Natural killer cell (primary cell): ENCODE data around the gene CPLX1. TPM values are rescaled to one million over a fixed set of nuclear protein-coding genes. Genes with fewer than 3 reads are reported as not detected.
"Not testable (repeated sequence)": the region's sequence is repeated elsewhere in the genome, so short reads cannot be mapped to it uniquely, and the experiment has no call there.

Experiments used
- ATAC-seq, 3 donors: fragments of 150-1000 bp in 2 of 3; fragments of 200-7000 bp in 1 of 3; cut with Tn5 transposase; 1 replicate in 1 of 3; 2 replicates in 2 of 3; pipeline ENCODE4 v1.10.0; 2021; ENCODE audit warnings: mild to moderate bottlenecking in 2 of 3, moderate library complexity in 2 of 3
- DNase-seq, 2 donors: peaks; one replicate each; pipeline versions ENCODE4 v3.0.0 to v3.0.0-alpha.2; 2013 to 2021; ENCODE audit warnings: mixed read lengths in 1 of 2
- H3K27ac ChIP-seq: one replicate; pipeline ENCODE4 v1.5.1; 2013; ENCODE audit warnings: mild to moderate bottlenecking, low read length
- H3K27me3 ChIP-seq: one replicate; pipeline ENCODE4 v1.6.1; 2013; ENCODE audit warnings: low read length; ENCODE audit not compliant: control insufficient read depth, insufficient read depth
- H3K36me3 ChIP-seq: one replicate; pipeline ENCODE4 v1.6.1; 2013; ENCODE audit warnings: low read length; ENCODE audit not compliant: control insufficient read depth, insufficient read depth
- H3K4me1 ChIP-seq: one replicate; pipeline ENCODE4 v1.6.1; 2013; ENCODE audit warnings: low read length; ENCODE audit not compliant: control insufficient read depth, insufficient read depth
- H3K4me3 ChIP-seq: one replicate; pipeline ENCODE4 v1.5.1; 2013; ENCODE audit warnings: low read length
- H3K9me3 ChIP-seq: one replicate; pipeline ENCODE4 v1.6.1; 2013; ENCODE audit warnings: low read length; ENCODE audit not compliant: control insufficient read depth, insufficient read depth
- H3K27ac Mint-ChIP-seq, 2 donors: one replicate each; pipeline ENCODE4 v1.8.0; 2022; ENCODE audit warnings: mild to moderate bottlenecking in 2 of 2, mixed read lengths in 2 of 2, moderate library complexity in 1 of 2
- H3K27me3 Mint-ChIP-seq, 2 donors: one replicate each; pipeline ENCODE4 v1.8.0; 2022; ENCODE audit warnings: low read depth in 2 of 2, mixed read lengths in 2 of 2
- H3K36me3 Mint-ChIP-seq: one replicate; pipeline ENCODE4 v1.8.0; 2022; ENCODE audit warnings: mixed read lengths
- H3K4me1 Mint-ChIP-seq, 2 donors: one replicate each; pipeline ENCODE4 v1.8.0; 2022; ENCODE audit warnings: mixed read lengths in 2 of 2
- H3K4me3 Mint-ChIP-seq: one replicate; pipeline ENCODE4 v1.8.0; 2022; ENCODE audit warnings: mild to moderate bottlenecking, moderate library complexity, mixed read lengths
- H3K9me3 Mint-ChIP-seq, 2 donors: one replicate each; pipeline ENCODE4 v1.8.0; 2022; ENCODE audit warnings: mixed read lengths in 2 of 2
- CTCF ChIP-seq: fragments of 200-600 bp; IDR thresholded peaks from one replicate; pipeline ENCODE4 v1.8.0; 2022; ENCODE audit warnings: antibody characterized with exemption
- WGBS: methylation state at CpG from one replicate; pipeline ENCODE4 v1.1.7; 2013; ENCODE audit warnings: missing lambda C conversion rate; ENCODE audit not compliant: insufficient coverage; 5-methylcytosine and 5-hydroxymethylcytosine counted together
- intact Hi-C: fragments of 100-400 bp; cut with micrococcal nuclease; formaldehyde crosslinking; loops from one replicate; pipeline ENCODE4 v1.14.2; 2022
- total RNA-seq, 4 donors: library from RNA; stranded (reverse); fragments of 120-200 nt in 1 of 4; gene quantifications; one replicate each; pipeline versions ENCODE4 v1.2.3 to v1.2.4, GENCODE V29; 2013 to 2022

CPLX1 gene
- total RNA-seq, 3 donors from 2014 or later (not counting 1 experiment from before 2014, with no cell fraction given), result not detected

GRCh38 chr4:740011-740410 lies 85.9 kb downstream of the CPLX1 start:
- Mint-ChIP-seq H3K9me3 (no peaks in the 10 kb centered on the region), H3K36me3 (no peaks in the 10 kb centered on the region), H3K4me1 (peaks cover 7 to 15% of the 10 kb centered on the region in 2 donors), H3K27me3 (no peaks in the 10 kb centered on the region), H3K4me3 (no peak overlapping the region), H3K27ac (no peak overlapping the region)
- 96% methylated on average over 12 of the region's 12 CpGs for WGBS
- ATAC-seq (no peak), DNase-seq (no peak)
- Histone ChIP-seq H3K27ac (no peak overlapping the region), H3K4me3 (no peak overlapping the region), H3K27me3 (no peaks in the 10 kb centered on the region), H3K36me3 (peaks cover 13% of the 10 kb centered on the region), H3K9me3 (no peaks in the 10 kb centered on the region), H3K4me1 (no peaks in the 10 kb centered on the region)
- intact Hi-C loops, result loop anchor here (5.0 kb wide), 1 partner anchor 612 kb away; no protein-coding TSS in a partner anchor
- no peak for TF ChIP-seq CTCF

DNA sequence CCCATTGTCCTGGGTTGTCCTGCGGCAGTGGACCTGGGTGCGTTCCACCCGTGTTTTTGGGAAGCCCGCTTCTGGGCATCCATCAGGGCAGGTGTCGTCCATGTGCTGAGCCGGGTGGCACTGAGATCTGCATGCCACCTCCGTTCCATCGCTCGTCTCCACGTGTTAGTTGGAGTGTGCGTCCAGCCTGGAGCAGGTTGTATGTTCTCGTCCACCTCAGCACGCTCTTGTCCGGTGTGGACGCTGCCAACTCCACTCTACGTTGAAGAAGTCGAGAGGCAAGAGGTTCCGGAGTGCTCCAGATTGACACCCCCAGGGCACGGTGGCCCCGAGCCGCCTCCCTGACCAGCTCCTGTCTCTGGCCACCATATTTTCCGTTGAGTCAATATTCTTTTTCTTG lies 86.4 kb downstream of the CPLX1 start:
- H3K4me3 Mint-ChIP-seq, result no peak overlapping the region
- peaks cover 7 to 14% of the 10 kb centered on the region in 2 donors for H3K4me1 Mint-ChIP-seq
- Histone ChIP-seq H3K36me3 (peaks cover 18% of the 10 kb centered on the region), H3K4me3 (no peak overlapping the region), H3K27me3 (no peaks in the 10 kb centered on the region), H3K4me1 (no peaks in the 10 kb centered on the region), H3K9me3 (no peaks in the 10 kb centered on the region), H3K27ac (no peak overlapping the region)
- WGBS, result 97% methylated on average over 22 of the region's 22 CpGs
- no peaks in the 10 kb centered on the region for H3K27me3 Mint-ChIP-seq
- intact Hi-C loops, result no loop called here
- DNase-seq, result no peak
- no peak for ATAC-seq
- no peaks in the 10 kb centered on the region for H3K9me3 Mint-ChIP-seq
- H3K27ac Mint-ChIP-seq, result no peak overlapping the region
- TF ChIP-seq CTCF, result no peak
- no peaks in the 10 kb centered on the region for H3K36me3 Mint-ChIP-seq

DNA sequence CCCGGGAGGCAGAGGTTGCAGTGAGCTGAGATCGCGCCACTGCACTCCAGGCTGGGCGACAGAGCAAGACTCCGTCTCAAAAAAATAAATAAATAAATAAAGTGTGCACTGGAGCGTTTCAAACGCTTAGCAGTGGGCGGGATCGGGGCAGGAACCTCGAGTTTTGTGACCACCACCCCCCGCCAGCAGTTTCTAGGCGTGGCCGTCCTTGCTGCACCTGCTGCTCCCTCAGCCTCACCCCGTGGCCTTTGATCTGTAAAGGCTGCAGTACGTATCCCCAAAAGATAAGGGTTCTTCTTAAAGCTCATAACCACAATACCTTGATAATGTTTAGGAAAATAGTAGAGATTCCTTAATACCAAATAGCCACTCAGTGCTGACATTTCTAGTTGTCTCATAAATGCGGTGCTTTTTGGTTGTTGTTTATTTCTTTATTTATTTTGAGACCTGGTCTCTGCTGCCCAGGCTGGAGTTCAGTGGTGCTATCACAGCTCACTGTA lies 87.1 kb downstream of the CPLX1 start:
- ATAC-seq, result no peak
- Histone ChIP-seq H3K36me3 (peaks cover 25% of the 10 kb centered on the region), H3K27ac (no peak overlapping the region), H3K27me3 (no peaks in the 10 kb centered on the region), H3K4me3 (no peak overlapping the region), H3K9me3 (no peaks in the 10 kb centered on the region), H3K4me1 (no peaks in the 10 kb centered on the region)
- Mint-ChIP-seq H3K4me3 (no peak overlapping the region), H3K36me3 (no peaks in the 10 kb centered on the region), H3K4me1 (peaks cover 7 to 9% of the 10 kb centered on the region in 2 donors), H3K9me3 (no peaks in the 10 kb centered on the region), H3K27ac (no peak overlapping the region), H3K27me3 (no peaks in the 10 kb centered on the region)
- no peak for TF ChIP-seq CTCF
- WGBS, result 82% methylated on average over 15 of the region's 16 CpGs
- intact Hi-C loops, result no loop called here
- no peak for DNase-seq

DNA sequence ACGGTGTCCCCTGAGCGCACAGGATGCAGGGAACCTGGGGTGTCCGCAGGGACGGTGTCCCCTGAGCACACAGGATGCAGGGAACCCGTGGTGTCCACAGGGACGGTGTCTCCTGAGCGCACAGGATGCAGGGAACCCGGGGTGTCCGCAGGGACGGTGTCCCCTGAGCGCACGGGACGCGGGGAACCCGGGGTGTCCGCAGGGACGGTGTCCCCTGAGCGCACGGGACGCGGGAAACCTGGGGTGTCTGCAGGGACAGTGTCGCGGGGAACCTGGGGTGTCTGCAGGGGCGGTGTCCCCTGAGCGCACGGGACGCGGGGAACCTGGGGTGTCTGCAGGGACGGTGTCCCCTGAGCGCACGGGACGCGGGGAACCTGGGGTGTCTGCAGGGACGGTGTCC lies 89.4 kb downstream of the CPLX1 start:
- H3K27me3 ChIP-seq, H3K27me3 Mint-ChIP-seq, H3K9me3 ChIP-seq, H3K4me1 Mint-ChIP-seq, H3K4me3 ChIP-seq, DNase-seq, H3K27ac Mint-ChIP-seq, H3K9me3 Mint-ChIP-seq, H3K4me1 ChIP-seq, H3K27ac ChIP-seq, intact Hi-C loops, ATAC-seq, H3K36me3 Mint-ChIP-seq, H3K4me3 Mint-ChIP-seq: not testable (repeated sequence)
- 98% methylated on average over 24 of the region's 34 CpGs for WGBS
- H3K36me3 ChIP-seq, result peaks cover 41% of the 10 kb centered on the region
